Thyroid gland (tissue), 4 donors: ENCODE measurements around the gene PRKCD. TPM values are rescaled to one million over a fixed set of nuclear protein-coding genes. Genes with fewer than 3 reads are reported as not detected.

Experiments used
- DNase-seq, 2 donors: peaks; one replicate each; pipeline ENCODE4 v3.0.0-alpha.2; 2019
- H3K27ac ChIP-seq, 3 donors: fragments of 200-600 bp; sonication (generic); 1 replicate in 2 of 3; 2 replicates in 1 of 3; pipeline ENCODE4 v1.5.1; 2016 to 2019; ENCODE audit warnings: mild to moderate bottlenecking in 1 of 3, moderate library complexity in 1 of 3
- H3K27me3 ChIP-seq: fragments of 200-600 bp; sonication (generic); one replicate; pipeline ENCODE4 v1.5.1; 2019
- H3K36me3 ChIP-seq, 2 donors: fragments of 200-600 bp; sonication (generic); one replicate each; pipeline ENCODE4 v1.5.1; 2016 to 2019
- H3K4me1 ChIP-seq, 2 donors: fragments of 200-600 bp; sonication (generic); one replicate each; pipeline ENCODE4 v1.5.1; 2017 to 2019
- H3K4me3 ChIP-seq, 3 donors: fragments of 200-600 bp; sonication (generic); replicated peaks in 1 of 3; 1 replicate in 2 of 3; 2 replicates in 1 of 3; pipeline ENCODE4 v1.5.1; 2016; ENCODE audit warnings: mild to moderate bottlenecking in 1 of 3
- H3K9me3 ChIP-seq: fragments of 200-600 bp; sonication (generic); one replicate; pipeline ENCODE4 v1.5.1; 2017
- POLR2A ChIP-seq, 2 donors: fragments of 450-650 bp; IDR thresholded peaks; one replicate each; pipeline ENCODE4 v1.6.1; 2017; ENCODE audit warnings: antibody characterized with exemption in 2 of 2, mild to moderate bottlenecking in 2 of 2, moderate library complexity in 1 of 2
- WGBS, 2 donors: methylation state at CpG; one replicate each; pipeline ENCODE4 v1.1.5; 2017; 5-methylcytosine and 5-hydroxymethylcytosine counted together
- intact Hi-C: fragments of 100-400 bp; cut with DNase I; formaldehyde crosslinking; loops from one replicate; pipeline ENCODE4 v1.15.1; 2023
- total RNA-seq, 4 donors: library from RNA; depleted of rRNA; stranded (reverse); fragments of >200 nt; gene quantifications; one replicate each; pipeline ENCODE4 v1.2.3, GENCODE V29; 2016
- TF ChIP-seq, protein P1 (sequence below), 6 experiments: fragments of 200-600 bp in 3 of 6; fragments of 450-650 bp in 3 of 6; sonication (generic) in 3 of 6; IDR thresholded peaks; one replicate each; pipeline ENCODE4 v1.5.1; 2016 to 2019; ENCODE audit warnings: antibody characterized with exemption in 6 of 6, mild to moderate bottlenecking in 2 of 6, inconsistent platforms in 1 of 6, moderate library complexity in 1 of 6

The PRKCD gene
- total RNA-seq, 4 donors from 2014 or later = 32.0 to 154 (median 71.4) TPM

DNA sequence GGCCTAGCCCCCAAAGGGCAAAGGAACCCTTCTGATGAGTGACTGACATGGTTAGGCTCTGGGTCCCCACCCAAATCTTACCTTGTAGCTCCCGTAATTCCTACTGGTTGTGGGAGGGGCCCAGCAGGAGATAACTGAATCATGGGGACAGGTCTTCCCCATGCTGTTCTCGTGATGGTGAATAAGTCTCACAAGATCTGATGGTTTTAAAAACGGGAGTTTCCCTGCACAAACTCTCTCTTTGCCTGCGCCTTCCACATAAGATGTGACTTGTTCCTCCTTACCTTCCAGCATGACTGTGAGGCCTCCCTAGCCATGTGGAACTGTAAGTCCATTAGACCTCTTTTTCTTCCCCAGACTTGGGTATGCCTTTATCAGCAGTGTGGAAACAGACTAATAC, 77.9 kb downstream of the PRKCD start:
- no peaks in the 10 kb centered on the region for H3K9me3 ChIP-seq
- intact Hi-C loops = no loop called here
- peaks cover 55 to 65% of the 10 kb centered on the region in 2 donors for H3K36me3 ChIP-seq
- no peak for DNase-seq
- H3K4me1 ChIP-seq = peaks cover 52 to 79% of the 10 kb centered on the region in 2 donors
- no peak overlapping the region for H3K4me3 ChIP-seq
- 87 to 96% methylated on average over 4 of the region's 4 CpGs for WGBS, 2 donors
- TF ChIP-seq POLR2A (IDR thresholded peaks at IDR 0.05) = no peak
- TF ChIP-seq, protein P1, sequence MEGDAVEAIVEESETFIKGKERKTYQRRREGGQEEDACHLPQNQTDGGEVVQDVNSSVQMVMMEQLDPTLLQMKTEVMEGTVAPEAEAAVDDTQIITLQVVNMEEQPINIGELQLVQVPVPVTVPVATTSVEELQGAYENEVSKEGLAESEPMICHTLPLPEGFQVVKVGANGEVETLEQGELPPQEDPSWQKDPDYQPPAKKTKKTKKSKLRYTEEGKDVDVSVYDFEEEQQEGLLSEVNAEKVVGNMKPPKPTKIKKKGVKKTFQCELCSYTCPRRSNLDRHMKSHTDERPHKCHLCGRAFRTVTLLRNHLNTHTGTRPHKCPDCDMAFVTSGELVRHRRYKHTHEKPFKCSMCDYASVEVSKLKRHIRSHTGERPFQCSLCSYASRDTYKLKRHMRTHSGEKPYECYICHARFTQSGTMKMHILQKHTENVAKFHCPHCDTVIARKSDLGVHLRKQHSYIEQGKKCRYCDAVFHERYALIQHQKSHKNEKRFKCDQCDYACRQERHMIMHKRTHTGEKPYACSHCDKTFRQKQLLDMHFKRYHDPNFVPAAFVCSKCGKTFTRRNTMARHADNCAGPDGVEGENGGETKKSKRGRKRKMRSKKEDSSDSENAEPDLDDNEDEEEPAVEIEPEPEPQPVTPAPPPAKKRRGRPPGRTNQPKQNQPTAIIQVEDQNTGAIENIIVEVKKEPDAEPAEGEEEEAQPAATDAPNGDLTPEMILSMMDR (IDR thresholded peaks at IDR 0.05) = no peak
- peak overlapping the region; percentile 37 to 85 (median 72) for H3K27ac ChIP-seq
- no peaks in the 10 kb centered on the region for H3K27me3 ChIP-seq

DNA sequence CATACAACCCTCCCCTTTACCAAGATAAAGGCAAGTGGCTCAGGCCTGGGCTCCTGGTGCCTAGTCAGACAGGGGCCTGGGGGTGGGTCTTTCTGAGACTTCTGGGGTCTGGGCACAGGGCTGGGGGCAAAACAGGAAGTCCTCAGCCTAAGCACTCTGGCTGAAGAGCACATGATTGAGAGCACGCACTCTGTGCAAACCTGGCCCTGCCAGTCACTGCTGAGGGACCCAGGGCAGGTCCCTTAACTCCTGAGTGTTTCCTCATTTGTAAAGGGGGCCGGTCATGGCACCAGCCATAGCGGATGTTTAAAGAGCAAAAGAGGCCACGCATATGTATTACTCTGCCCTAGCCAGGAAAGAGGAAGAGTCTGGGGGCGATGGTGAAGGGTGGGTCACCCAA, 78.8 kb downstream of the PRKCD start:
- no peak overlapping the region for H3K4me3 ChIP-seq
- H3K27me3 ChIP-seq = no peaks in the 10 kb centered on the region
- no peak for DNase-seq
- H3K4me1 ChIP-seq = peaks cover 60 to 88% of the 10 kb centered on the region in 2 donors
- WGBS, 2 donors = 91 to 94% methylated on average over 5 of the region's 5 CpGs
- no peaks in the 10 kb centered on the region for H3K9me3 ChIP-seq
- intact Hi-C loops = no loop called here
- TF ChIP-seq POLR2A (IDR thresholded peaks at IDR 0.05) = no peak
- TF ChIP-seq, protein P1 (IDR thresholded peaks at IDR 0.05) = no peak
- H3K36me3 ChIP-seq = peaks cover 46 to 56% of the 10 kb centered on the region in 2 donors
- H3K27ac ChIP-seq = peak overlapping the region in 2 of 3 donors; percentile 72 to 85

DNA sequence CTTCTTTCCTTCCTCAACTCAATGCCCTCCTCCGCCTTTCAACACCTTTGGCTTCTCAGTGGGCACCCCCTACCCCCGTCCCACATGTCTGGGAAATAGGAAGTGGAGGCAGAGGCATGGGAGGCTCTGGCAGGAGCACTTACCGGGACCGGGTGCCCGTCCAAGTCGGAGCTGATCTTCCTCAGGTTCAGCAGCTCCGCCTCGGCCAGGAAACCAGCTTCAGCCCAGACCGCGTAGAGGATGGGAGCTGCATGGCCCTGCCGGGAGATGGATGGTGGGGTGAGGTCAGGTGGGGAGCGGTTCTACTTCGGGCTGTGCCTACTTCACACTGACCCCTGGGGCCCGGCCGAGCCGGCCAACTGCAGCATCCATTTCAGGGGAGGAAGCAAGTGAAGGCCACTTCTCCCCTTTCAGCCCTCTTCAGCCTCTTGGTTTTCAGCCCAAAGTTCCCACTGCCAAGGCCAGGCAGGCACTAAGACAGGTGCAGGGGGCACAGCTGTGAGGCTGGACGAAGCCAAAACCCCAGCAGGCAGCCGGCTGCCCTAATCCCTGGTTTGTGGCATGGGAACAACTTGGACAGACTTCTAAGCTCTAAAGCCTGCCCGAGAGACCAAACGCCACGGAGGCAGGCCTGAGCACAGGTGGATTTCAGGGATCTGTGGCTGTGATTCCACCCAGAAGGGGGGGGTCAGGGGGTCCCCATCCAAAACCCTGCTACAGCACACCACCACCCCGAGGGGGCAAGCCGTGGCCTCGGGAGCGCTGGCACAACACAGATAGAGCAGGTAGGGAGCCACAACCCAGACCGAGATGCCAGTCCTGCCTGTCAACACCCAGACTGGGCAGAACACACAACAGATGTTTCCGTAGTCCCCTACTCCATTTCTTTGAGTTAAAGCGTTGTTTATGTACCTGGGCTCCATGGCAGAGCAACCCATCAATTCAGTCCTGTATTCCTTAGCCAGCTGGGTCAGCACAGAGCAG, 80.3 kb downstream of the PRKCD start:
- H3K9me3 ChIP-seq = no peaks in the 10 kb centered on the region
- H3K4me3 ChIP-seq = no peak overlapping the region
- WGBS, 2 donors = 92 to 97% methylated on average over 21 to 26 of the region's 28 CpGs
- peaks cover 37 to 51% of the 10 kb centered on the region in 2 donors for H3K36me3 ChIP-seq
- H3K27me3 ChIP-seq = no peaks in the 10 kb centered on the region
- H3K27ac ChIP-seq = peak overlapping the region in 2 of 3 donors; percentile 72 to 85
- DNase-seq = no peak
- intact Hi-C loops = no loop called here
- peaks cover 65 to 85% of the 10 kb centered on the region in 2 donors for H3K4me1 ChIP-seq
- TF ChIP-seq, protein P1 (IDR thresholded peaks at IDR 0.05) = no peak
- TF ChIP-seq POLR2A (IDR thresholded peaks at IDR 0.05) = no peak

DNA sequence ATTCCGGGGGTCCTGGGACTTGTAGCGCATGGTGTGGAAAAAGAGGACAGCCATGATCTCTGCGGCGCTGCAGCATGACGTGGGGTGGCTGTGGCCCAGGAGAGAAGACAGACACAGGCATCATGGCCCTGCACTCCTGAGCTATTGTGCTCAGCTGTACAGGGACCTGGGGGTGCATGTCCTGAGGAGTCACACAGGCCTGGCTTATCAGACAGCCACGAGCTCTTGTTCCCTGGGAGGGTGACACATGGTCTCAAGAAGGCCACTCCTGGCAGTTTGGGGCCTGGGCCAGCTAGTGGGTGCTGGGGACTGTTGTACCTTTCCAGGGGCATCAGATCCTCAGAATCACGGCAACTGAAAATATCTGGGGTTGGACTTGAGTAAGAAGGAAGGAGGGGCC, 81.1 kb downstream of the PRKCD start:
- peaks cover 60 to 76% of the 10 kb centered on the region in 2 donors for H3K4me1 ChIP-seq
- peaks cover 37 to 45% of the 10 kb centered on the region in 2 donors for H3K36me3 ChIP-seq
- no peaks in the 10 kb centered on the region for H3K27me3 ChIP-seq
- DNase-seq = peak; percentile 64 to 68
- intact Hi-C loops = no loop called here
- H3K27ac ChIP-seq = peak overlapping the region in 2 of 3 donors; percentile 72 to 85
- H3K9me3 ChIP-seq = no peaks in the 10 kb centered on the region
- TF ChIP-seq, protein P1 (IDR thresholded peaks at IDR 0.05) = no peak
- TF ChIP-seq POLR2A (IDR thresholded peaks at IDR 0.05) = no peak
- no peak overlapping the region for H3K4me3 ChIP-seq
- 84 to 93% methylated on average over 6 to 7 of the region's 7 CpGs for WGBS, 2 donors

Other genes starting within 250 kb of the PRKCD start
- gene SFMBT1, start 115.1 kb upstream of the PRKCD start, total RNA-seq = 10 to 100 TPM; 17.2 to 35.3 (median 31.1) TPM
- 10 to 100 TPM; 14.4 to 17.7 (median 16.2) TPM for gene RFT1, start 30.8 kb upstream of the PRKCD start, total RNA-seq
- 100 to 1,000 TPM; 468 to 962 (median 800) TPM for gene TKT, start 94.8 kb downstream of the PRKCD start, total RNA-seq
- 10 to 100 TPM; 20.9 to 30.6 (median 23.3) TPM for gene DCP1A, start 186.3 kb downstream of the PRKCD start, total RNA-seq